ENCODE measurements around the gene HTR2C. TPM values are rescaled to one million over a fixed set of nuclear protein-coding genes. Genes with fewer than 3 reads are reported as not detected.
A peak's percentile ranks its signal among the peaks of the same experiment; 100 is the strongest.
"Not testable (repeated sequence)": the region's sequence is repeated elsewhere in the genome, so short reads cannot be mapped to it uniquely, and the experiment has no call there.

The HTR2C gene
- total RNA-seq, 1 donor = under 0.01 TPM

DNA sequence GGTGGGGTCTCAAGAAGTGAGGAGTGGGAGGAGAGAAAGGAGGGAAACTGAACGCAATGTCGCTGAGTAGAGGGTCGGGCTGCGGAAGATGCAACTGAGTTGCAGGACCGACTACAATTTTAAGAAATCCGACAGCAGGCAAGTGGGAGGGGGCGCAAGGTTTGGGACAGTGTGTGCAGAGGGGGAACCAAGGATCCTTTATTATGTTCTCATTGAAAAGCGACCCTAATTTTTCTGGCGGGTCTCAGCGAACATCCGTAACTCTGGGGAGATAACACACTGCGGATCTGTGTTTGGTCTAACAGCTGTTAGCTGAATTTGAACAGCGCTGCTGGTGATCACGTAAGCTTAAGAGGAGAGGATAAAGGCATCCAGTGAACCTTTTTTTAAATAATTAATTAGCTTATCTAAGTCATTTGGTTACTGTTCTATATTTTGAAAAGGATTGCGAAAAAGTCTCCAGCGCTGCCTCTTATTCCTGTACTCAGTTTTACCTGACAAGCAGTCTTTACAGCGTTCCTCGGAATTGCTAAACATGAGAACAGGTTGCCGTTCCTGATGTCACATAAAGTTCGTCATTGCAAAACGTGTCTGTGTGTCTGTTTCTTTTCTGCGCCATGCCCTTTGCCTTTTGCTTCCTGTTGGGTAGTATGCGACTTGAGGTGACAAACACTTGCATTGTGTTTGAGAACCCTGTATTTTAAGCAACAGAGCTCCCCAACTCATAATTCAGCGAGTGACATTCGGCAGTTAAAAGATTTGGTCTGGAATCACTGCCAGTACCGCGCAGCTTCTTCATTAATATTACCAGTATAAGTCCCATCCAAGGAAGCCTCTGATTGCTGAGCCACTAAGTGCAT lies 1.3 kb downstream of the HTR2C start:
- TF ChIP-seq, protein P1, sequence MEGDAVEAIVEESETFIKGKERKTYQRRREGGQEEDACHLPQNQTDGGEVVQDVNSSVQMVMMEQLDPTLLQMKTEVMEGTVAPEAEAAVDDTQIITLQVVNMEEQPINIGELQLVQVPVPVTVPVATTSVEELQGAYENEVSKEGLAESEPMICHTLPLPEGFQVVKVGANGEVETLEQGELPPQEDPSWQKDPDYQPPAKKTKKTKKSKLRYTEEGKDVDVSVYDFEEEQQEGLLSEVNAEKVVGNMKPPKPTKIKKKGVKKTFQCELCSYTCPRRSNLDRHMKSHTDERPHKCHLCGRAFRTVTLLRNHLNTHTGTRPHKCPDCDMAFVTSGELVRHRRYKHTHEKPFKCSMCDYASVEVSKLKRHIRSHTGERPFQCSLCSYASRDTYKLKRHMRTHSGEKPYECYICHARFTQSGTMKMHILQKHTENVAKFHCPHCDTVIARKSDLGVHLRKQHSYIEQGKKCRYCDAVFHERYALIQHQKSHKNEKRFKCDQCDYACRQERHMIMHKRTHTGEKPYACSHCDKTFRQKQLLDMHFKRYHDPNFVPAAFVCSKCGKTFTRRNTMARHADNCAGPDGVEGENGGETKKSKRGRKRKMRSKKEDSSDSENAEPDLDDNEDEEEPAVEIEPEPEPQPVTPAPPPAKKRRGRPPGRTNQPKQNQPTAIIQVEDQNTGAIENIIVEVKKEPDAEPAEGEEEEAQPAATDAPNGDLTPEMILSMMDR (IDR thresholded peaks at IDR 0.05; ENCODE audit: insufficient read depth, low read depth, low read length) = no peak
- DNase-seq (ENCODE audit: low read depth) = no peak
- H3K4me3 ChIP-seq (ENCODE audit: low read depth, low read length) = no peak overlapping the region

DNA sequence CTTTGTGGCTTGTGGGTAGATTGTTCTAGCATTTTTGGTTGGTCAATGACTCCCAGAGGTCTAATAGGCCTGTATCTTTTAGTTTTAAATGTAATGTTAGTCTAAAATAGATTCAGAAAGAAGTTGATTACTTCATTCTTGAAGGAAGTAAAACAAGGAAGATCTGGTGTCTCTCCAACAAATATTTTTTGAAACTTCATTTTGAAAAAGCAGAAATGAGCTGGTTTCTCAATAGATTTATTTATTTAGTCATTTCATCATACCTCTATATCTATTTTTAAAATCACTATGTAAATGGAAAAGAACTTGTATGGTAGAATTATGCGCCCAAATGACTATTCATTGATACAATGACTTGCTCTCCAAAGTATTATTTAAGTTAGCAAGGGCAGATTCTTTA lies 7.2 kb downstream of the HTR2C start:
- H3K4me3 ChIP-seq (ENCODE audit: low read depth, low read length) = no peak overlapping the region
- TF ChIP-seq, protein P1 (IDR thresholded peaks at IDR 0.05; ENCODE audit: insufficient read depth, low read depth, low read length) = no peak
- no peak for DNase-seq (ENCODE audit: low read depth)

- DNase-seq (ENCODE audit: low read depth) = no peak
- TF ChIP-seq, protein P1 (IDR thresholded peaks at IDR 0.05; ENCODE audit: insufficient read depth, low read depth, low read length) = no peak
- no peak overlapping the region for H3K4me3 ChIP-seq (ENCODE audit: low read depth, low read length)
Measured at GRCh38 chrX:114599305-114599704, 15.4 kb downstream of the HTR2C start.

DNA sequence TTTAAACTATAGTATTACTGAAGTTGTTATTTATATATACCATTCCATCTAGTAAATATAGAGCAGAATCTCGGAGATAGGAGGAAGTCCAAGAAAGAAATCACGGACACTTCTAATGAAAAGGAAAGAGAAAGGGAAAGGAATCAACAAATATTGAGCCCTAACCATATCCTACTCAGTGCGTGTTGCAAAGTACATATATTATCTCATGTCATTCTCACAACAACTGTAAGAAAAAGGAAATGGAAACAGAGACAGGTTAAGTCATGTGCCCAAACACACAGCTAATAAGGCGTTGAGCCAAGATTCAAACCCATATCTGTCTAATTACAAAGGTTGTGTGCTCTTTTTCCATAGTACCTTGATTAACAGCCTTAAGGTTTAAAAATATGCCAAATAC lies 16.0 kb downstream of the HTR2C start:
- no peak overlapping the region for H3K4me3 ChIP-seq (ENCODE audit: low read depth, low read length)
- no peak for DNase-seq (ENCODE audit: low read depth)
- TF ChIP-seq, protein P1 (IDR thresholded peaks at IDR 0.05; ENCODE audit: insufficient read depth, low read depth, low read length) = no peak

GRCh38 chrX:114606619-114607018 lies 22.7 kb downstream of the HTR2C start:
- DNase-seq (ENCODE audit: low read depth); H3K4me3 ChIP-seq (ENCODE audit: low read depth, low read length): not testable (repeated sequence)

GRCh38 chrX:114611018-114611619 lies 27.2 kb downstream of the HTR2C start:
- DNase-seq (ENCODE audit: low read depth) = peak; percentile 44
- TF ChIP-seq, protein P1 (IDR thresholded peaks at IDR 0.05; ENCODE audit: insufficient read depth, low read depth, low read length) = peak; percentile 76
- no peak overlapping the region for H3K4me3 ChIP-seq (ENCODE audit: low read depth, low read length)

GRCh38 chrX:114615765-114616164 lies 31.9 kb downstream of the HTR2C start:
- DNase-seq (ENCODE audit: low read depth) = no peak
- TF ChIP-seq, protein P1 (IDR thresholded peaks at IDR 0.05; ENCODE audit: insufficient read depth, low read depth, low read length) = no peak
- H3K4me3 ChIP-seq (ENCODE audit: low read depth, low read length) = no peak overlapping the region

Data from fibroblast of villous mesenchyme (primary cell).